ENCODE measurements around the gene ATXN10.

The ATXN10 gene

DNA sequence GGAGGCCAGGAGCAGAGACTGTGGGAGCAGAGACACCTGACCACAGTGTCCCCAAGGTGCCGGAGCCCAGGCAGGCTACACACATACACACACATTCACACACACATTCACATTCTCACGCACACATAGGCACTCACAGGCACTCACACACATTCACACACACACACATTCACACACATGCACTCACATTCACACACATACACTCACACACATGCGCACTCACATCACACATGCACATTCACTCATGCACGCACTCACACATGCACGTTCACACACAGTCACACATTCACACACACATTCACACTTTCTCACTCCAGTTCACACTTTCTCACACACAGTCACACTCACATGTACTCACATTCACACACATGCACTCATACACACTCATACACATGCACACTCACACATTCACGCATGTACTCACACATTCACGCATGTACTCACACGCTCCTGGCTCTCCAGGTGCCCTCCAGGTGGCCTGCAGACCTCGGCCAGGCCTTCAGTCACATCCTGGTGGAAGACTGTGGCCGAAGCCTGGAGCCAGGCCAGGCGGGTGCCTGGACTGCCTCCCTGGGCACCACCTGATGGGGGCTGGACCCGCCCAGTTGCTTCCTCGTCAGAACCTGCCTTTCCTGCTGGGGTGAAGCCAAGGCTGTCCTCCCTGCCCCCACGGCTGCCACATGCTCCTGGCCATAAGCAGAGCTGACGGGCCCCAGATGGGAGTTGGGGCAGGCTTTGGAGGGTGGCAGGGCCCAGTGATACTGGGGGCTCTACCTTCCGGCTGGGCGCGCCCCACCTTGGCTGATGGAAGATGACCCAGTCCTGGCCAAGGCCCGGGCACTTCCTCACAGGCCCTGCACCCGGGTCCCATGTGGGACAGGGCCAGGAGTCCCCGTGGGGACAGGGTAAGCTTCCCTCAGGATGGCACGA, 215.8 kb downstream of the ATXN10 start:
- Histone ChIP-seq H2AK5ac (ENCODE audit: low read length) (no peak overlapping the region), H3K9me3 (ENCODE audit: insufficient read depth, low read depth, low read length) (no peaks in the 10 kb centered on the region), H3K4me3 (ENCODE audit: low read depth, low read length) (no peak overlapping the region), H2AFZ (ENCODE audit: insufficient read depth, low read length, poor library complexity) (no peak overlapping the region), H3K14ac (ENCODE audit: low read length) (no peak overlapping the region), H4K12ac (ENCODE audit: low read depth, low read length) (no peak overlapping the region), H3K23ac (ENCODE audit: low read length) (no peak overlapping the region), H2BK5ac (ENCODE audit: low read depth, low read length, poor library complexity) (no peak overlapping the region), H3K18ac (ENCODE audit: low read length) (no peak overlapping the region), H2BK120ac (ENCODE audit: insufficient read depth, low read length, poor library complexity) (no peak overlapping the region), H3K79me1 (ENCODE audit: low read length) (no peaks in the 10 kb centered on the region), H3K4me2 (ENCODE audit: low read length) (no peak overlapping the region), H4K8ac (ENCODE audit: low read depth, low read length) (no peak overlapping the region), H3K4me1 (ENCODE audit: control insufficient read depth in 1 of 2, insufficient read depth in 2 of 2, low read length in 2 of 2) (no peaks in the 10 kb centered on the region), H3K36me3 (ENCODE audit: control insufficient read depth in 1 of 2, insufficient read depth in 2 of 2, low read length in 2 of 2) (no peaks in the 10 kb centered on the region), H3K27me3 (ENCODE audit: insufficient read depth, low read length) (no peaks in the 10 kb centered on the region), H3K79me2 (ENCODE audit: control insufficient read depth, insufficient read depth, low read length, poor library complexity) (no peaks in the 10 kb centered on the region), H2BK12ac (ENCODE audit: low read length) (no peak overlapping the region), H4K91ac (ENCODE audit: low read depth, low read length) (no peak overlapping the region), H3K9ac (ENCODE audit: low read length) (no peak overlapping the region), H3K27ac (ENCODE audit: low read depth, low read length) (no peak overlapping the region), H3K4ac (ENCODE audit: low read depth, low read length) (no peak overlapping the region)
- no peak for DNase-seq
- WGBS (ENCODE audit: extremely low coverage, insufficient coverage, insufficient read length), result no CpG with 5 or more reads among the region's 22 CpGs

DNA sequence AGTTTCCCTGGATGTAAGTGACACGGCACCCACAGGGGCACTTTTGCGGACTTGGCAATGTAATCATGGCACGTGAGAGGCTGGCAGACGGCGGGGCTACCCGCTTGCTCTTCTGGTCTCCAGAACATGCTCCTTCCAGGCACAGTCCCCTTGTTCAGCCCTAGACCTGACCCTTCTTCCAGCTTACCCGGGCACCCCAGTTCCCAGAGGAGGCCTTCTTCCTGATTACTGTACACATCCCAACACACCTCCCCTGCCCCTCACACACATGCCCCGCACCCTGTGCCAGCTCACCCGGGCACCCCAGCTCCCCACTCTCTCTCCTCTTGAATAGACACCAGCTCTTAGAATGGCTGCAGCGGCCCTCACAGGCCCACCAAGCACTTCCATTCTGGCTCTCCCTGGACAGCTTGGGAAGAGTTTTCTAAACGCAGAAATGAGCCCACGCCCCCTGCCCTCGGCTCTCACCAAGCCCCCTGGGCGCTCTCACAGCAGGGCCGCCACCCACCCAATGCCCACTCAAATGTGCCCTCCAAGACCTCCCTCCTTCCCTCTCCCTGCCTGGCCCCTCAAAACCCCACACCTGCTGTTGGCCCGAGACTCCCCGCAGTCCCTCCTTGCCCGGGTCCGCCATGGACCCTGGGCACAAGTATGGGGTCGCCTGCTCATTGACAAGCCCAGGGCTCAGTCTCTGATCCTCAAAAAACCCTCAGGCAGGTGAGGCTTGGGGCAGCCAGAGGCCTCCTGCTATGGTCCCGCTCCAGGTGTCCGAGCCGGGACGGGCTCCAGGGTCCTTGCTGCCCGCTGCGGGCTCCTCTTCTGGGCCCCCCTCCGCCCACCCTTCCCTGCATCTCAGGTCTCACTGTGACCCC, 216.8 kb downstream of the ATXN10 start:
- Histone ChIP-seq H3K9ac (ENCODE audit: low read length) (no peak overlapping the region), H3K79me1 (ENCODE audit: low read length) (no peaks in the 10 kb centered on the region), H3K4ac (ENCODE audit: low read depth, low read length) (no peak overlapping the region), H3K9me3 (ENCODE audit: insufficient read depth, low read depth, low read length) (no peaks in the 10 kb centered on the region), H2BK12ac (ENCODE audit: low read length) (no peak overlapping the region), H3K4me2 (ENCODE audit: low read length) (no peak overlapping the region), H4K8ac (ENCODE audit: low read depth, low read length) (no peak overlapping the region), H4K12ac (ENCODE audit: low read depth, low read length) (no peak overlapping the region), H3K27me3 (ENCODE audit: insufficient read depth, low read length) (no peaks in the 10 kb centered on the region), H2BK5ac (ENCODE audit: low read depth, low read length, poor library complexity) (no peak overlapping the region), H3K18ac (ENCODE audit: low read length) (no peak overlapping the region), H2BK120ac (ENCODE audit: insufficient read depth, low read length, poor library complexity) (no peak overlapping the region), H2AK5ac (ENCODE audit: low read length) (no peak overlapping the region), H3K4me3 (ENCODE audit: low read depth, low read length) (no peak overlapping the region), H3K27ac (ENCODE audit: low read depth, low read length) (no peak overlapping the region), H3K36me3 (ENCODE audit: control insufficient read depth in 1 of 2, insufficient read depth in 2 of 2, low read length in 2 of 2) (no peaks in the 10 kb centered on the region), H3K79me2 (ENCODE audit: control insufficient read depth, insufficient read depth, low read length, poor library complexity) (no peaks in the 10 kb centered on the region), H4K91ac (ENCODE audit: low read depth, low read length) (no peak overlapping the region), H3K23ac (ENCODE audit: low read length) (no peak overlapping the region), H2AFZ (ENCODE audit: insufficient read depth, low read length, poor library complexity) (no peak overlapping the region), H3K14ac (ENCODE audit: low read length) (no peak overlapping the region), H3K4me1 (ENCODE audit: control insufficient read depth in 1 of 2, insufficient read depth in 2 of 2, low read length in 2 of 2) (no peaks in the 10 kb centered on the region)
- DNase-seq, result no peak
- no CpG with 5 or more reads among the region's 27 CpGs for WGBS (ENCODE audit: extremely low coverage, insufficient coverage, insufficient read length)

DNA sequence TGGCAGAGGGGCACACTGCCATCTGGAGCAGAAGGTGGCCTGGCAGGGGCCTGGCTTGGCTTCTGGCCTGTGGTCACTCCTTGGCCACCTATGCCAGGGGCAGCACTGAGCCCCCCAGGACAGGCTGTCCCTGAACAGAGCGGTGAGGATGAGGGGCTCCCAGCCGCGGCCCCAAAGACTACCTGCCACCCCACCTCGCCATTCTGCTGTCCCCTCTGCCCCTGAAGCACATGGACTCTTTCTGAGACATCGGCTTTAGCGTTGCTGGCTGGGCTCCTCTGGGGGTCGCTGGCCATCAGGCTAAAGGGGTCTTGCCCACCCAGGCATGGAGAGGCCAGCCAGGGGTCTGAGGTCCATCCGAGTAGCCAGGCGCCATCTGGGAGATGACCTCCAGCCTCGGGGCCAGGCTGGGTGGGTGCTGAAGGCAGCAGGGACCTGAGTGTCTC, 217.5 kb downstream of the ATXN10 start:
- no peak overlapping the region for H3K27ac ChIP-seq (ENCODE audit: low read depth, low read length)
- H2BK120ac ChIP-seq (ENCODE audit: insufficient read depth, low read length, poor library complexity), result no peak overlapping the region
- no peak overlapping the region for H4K12ac ChIP-seq (ENCODE audit: low read depth, low read length)
- no peak overlapping the region for H3K9ac ChIP-seq (ENCODE audit: low read length)
- H3K14ac ChIP-seq (ENCODE audit: low read length), result no peak overlapping the region
- H3K27me3 ChIP-seq (ENCODE audit: insufficient read depth, low read length), result no peaks in the 10 kb centered on the region
- WGBS (ENCODE audit: extremely low coverage, insufficient coverage, insufficient read length), result no CpG with 5 or more reads among the region's 10 CpGs
- no peak overlapping the region for H2BK12ac ChIP-seq (ENCODE audit: low read length)
- H4K91ac ChIP-seq (ENCODE audit: low read depth, low read length), result no peak overlapping the region
- no peaks in the 10 kb centered on the region for H3K79me1 ChIP-seq (ENCODE audit: low read length)
- H3K4ac ChIP-seq (ENCODE audit: low read depth, low read length), result no peak overlapping the region
- H2BK5ac ChIP-seq (ENCODE audit: low read depth, low read length, poor library complexity), result no peak overlapping the region
- H3K18ac ChIP-seq (ENCODE audit: low read length), result no peak overlapping the region
- H3K23ac ChIP-seq (ENCODE audit: low read length), result no peak overlapping the region
- H3K4me3 ChIP-seq (ENCODE audit: low read depth, low read length), result no peak overlapping the region
- H3K9me3 ChIP-seq (ENCODE audit: insufficient read depth, low read depth, low read length), result no peaks in the 10 kb centered on the region
- H2AFZ ChIP-seq (ENCODE audit: insufficient read depth, low read length, poor library complexity), result no peak overlapping the region
- no peak for DNase-seq
- H3K36me3 ChIP-seq (ENCODE audit: control insufficient read depth in 1 of 2, insufficient read depth in 2 of 2, low read length in 2 of 2), result no peaks in the 10 kb centered on the region
- no peaks in the 10 kb centered on the region for H3K79me2 ChIP-seq (ENCODE audit: control insufficient read depth, insufficient read depth, low read length, poor library complexity)
- no peak overlapping the region for H4K8ac ChIP-seq (ENCODE audit: low read depth, low read length)
- no peak overlapping the region for H3K4me2 ChIP-seq (ENCODE audit: low read length)
- no peak overlapping the region for H2AK5ac ChIP-seq (ENCODE audit: low read length)
- H3K4me1 ChIP-seq (ENCODE audit: control insufficient read depth in 1 of 2, insufficient read depth in 2 of 2, low read length in 2 of 2), result no peaks in the 10 kb centered on the region

DNA sequence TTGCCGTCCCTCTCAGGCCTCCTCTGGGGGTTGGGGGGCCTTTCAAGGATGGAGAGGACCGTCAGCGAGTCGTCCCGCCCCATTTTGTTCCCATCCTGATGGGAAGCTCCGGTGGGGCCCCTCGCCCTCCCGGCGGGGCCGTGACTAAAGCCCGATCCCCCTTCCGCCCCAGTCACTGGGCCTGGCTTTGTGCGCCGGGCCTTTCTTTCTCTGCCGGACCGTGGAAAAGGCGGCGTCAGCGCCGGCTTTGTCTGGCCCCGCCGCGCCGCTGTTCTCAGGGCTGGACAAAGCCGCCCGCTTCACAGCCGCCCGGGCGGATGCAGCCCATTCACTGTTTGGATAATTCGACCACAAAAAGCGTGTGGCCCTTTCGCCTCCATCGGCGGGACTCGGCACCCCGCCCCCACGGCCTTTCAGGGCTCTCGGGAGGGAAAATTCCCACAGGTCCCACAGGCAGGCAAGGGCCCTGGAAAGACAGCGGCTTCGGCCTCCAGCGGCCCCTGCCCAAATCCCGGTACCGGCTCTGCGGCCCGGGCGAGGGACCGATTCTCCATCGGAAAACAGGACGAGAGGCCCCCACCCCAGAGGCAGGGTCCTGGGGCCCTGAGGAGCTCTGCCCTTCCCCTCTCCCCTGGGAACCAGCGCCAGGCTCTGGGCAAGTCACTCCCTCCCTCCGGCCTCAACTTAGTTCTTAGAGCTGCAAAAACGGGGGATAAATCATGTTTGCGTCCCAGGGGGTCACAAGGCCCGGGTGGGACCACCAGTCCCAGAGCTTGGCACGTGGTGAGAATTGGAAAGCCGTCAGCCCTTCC, 218.1 kb downstream of the ATXN10 start:
- no peaks in the 10 kb centered on the region for H3K36me3 ChIP-seq (ENCODE audit: control insufficient read depth in 1 of 2, insufficient read depth in 2 of 2, low read length in 2 of 2)

More for the DNA sequence above, 218.1 kb downstream of the ATXN10 start:
- no peak overlapping the region for H2BK120ac ChIP-seq (ENCODE audit: insufficient read depth, low read length, poor library complexity)
- H3K79me1 ChIP-seq (ENCODE audit: low read length), result no peaks in the 10 kb centered on the region
- no peak overlapping the region for H2AFZ ChIP-seq (ENCODE audit: insufficient read depth, low read length, poor library complexity)
- no peak overlapping the region for H3K18ac ChIP-seq (ENCODE audit: low read length)
- no peak overlapping the region for H4K8ac ChIP-seq (ENCODE audit: low read depth, low read length)
- H4K91ac ChIP-seq (ENCODE audit: low read depth, low read length), result no peak overlapping the region
- no peak overlapping the region for H3K27ac ChIP-seq (ENCODE audit: low read depth, low read length)
- H3K4me1 ChIP-seq (ENCODE audit: control insufficient read depth in 1 of 2, insufficient read depth in 2 of 2, low read length in 2 of 2), result no peaks in the 10 kb centered on the region
- no peak overlapping the region for H3K4me3 ChIP-seq (ENCODE audit: low read depth, low read length)
- no peaks in the 10 kb centered on the region for H3K79me2 ChIP-seq (ENCODE audit: control insufficient read depth, insufficient read depth, low read length, poor library complexity)
- H3K14ac ChIP-seq (ENCODE audit: low read length), result no peak overlapping the region
- no peak overlapping the region for H2AK5ac ChIP-seq (ENCODE audit: low read length)
- no peak overlapping the region for H2BK5ac ChIP-seq (ENCODE audit: low read depth, low read length, poor library complexity)
- H3K9ac ChIP-seq (ENCODE audit: low read length), result no peak overlapping the region
- no peak overlapping the region for H3K4me2 ChIP-seq (ENCODE audit: low read length)
- H3K23ac ChIP-seq (ENCODE audit: low read length), result no peak overlapping the region
- no peak for DNase-seq
- H2BK12ac ChIP-seq (ENCODE audit: low read length), result no peak overlapping the region
- H3K4ac ChIP-seq (ENCODE audit: low read depth, low read length), result no peak overlapping the region
- no CpG with 5 or more reads among the region's 56 CpGs for WGBS (ENCODE audit: extremely low coverage, insufficient coverage, insufficient read length)
- no peaks in the 10 kb centered on the region for H3K9me3 ChIP-seq (ENCODE audit: insufficient read depth, low read depth, low read length)
- H4K12ac ChIP-seq (ENCODE audit: low read depth, low read length), result no peak overlapping the region
- H3K27me3 ChIP-seq (ENCODE audit: insufficient read depth, low read length), result no peaks in the 10 kb centered on the region

Data from trophoblast cell (in vitro differentiated cells and primary cell).